ENCODE results near the gene SARDH.

GRCh38 chr9:133714606-133715294 lies 23.4 kb downstream of the SARDH start:
- TF ChIP-seq SP1 (IDR thresholded peaks at IDR 0.05; ENCODE audit: low read depth) (no peak), RAD21 (IDR thresholded peaks at IDR 0.05; ENCODE audit: low read depth) (no peak), POLR2AphosphoS5 (IDR thresholded peaks at IDR 0.05; ENCODE audit: low read depth, low read length) (no peak), CTCF (IDR thresholded peaks at IDR 0.05 in 2 of 3, conservative IDR thresholded peaks at IDR 0.05 in 1 of 3; ENCODE audit: borderline replicate concordance in 1 of 3, insufficient read depth in 1 of 3, low read depth in 2 of 3, low read length in 2 of 3) (no peak), EZH2 (IDR thresholded peaks at IDR 0.05) (no peak), CEBPB (IDR thresholded peaks at IDR 0.05; ENCODE audit: low read depth) (no peak), TCF7L2 (IDR thresholded peaks at IDR 0.05; ENCODE audit: borderline replicate concordance, extremely low read depth, insufficient read depth, insufficient read length) (no peak), YY1 (IDR thresholded peaks at IDR 0.05; ENCODE audit: extremely low read depth, insufficient replicate concordance, low read depth, low read length) (no peak), POLR2A (IDR thresholded peaks at IDR 0.05; ENCODE audit: borderline replicate concordance, extremely low read depth, insufficient read depth, insufficient read length) (no peak), SIN3A (IDR thresholded peaks at IDR 0.05; ENCODE audit: low read depth) (no peak), JUND (IDR thresholded peaks at IDR 0.05) (no peak), REST (IDR thresholded peaks at IDR 0.05; ENCODE audit: low read depth) (no peak), MAX (IDR thresholded peaks at IDR 0.05) (no peak), SRF (IDR thresholded peaks at IDR 0.05; ENCODE audit: low read depth) (no peak)

All from HCT116 (cell line).